ENCODE data around the gene ACSS1.
A peak's percentile ranks its signal among the peaks of the same experiment; 100 is the strongest.

The ACSS1 gene

GRCh38 chr20:25058847-25059810 is 1.2 kb upstream of the ACSS1 start:
- DNase-seq (ENCODE audit: low read depth) = no peak

- peak; percentile 40 for DNase-seq (ENCODE audit: low read depth)
Measured at GRCh38 chr20:25057234-25058050, 497 bp downstream of the ACSS1 start.

- DNase-seq (ENCODE audit: low read depth) = no peak
Measured at GRCh38 chr20:25056690-25057233, 1.2 kb downstream of the ACSS1 start.

GRCh38 chr20:25055711-25056495 is 2.0 kb downstream of the ACSS1 start:
- no peak for DNase-seq (ENCODE audit: low read depth)

- DNase-seq (ENCODE audit: low read depth) = no peak
Measured at GRCh38 chr20:25054995-25055629, 2.8 kb downstream of the ACSS1 start.

- DNase-seq (ENCODE audit: low read depth) = no peak
Measured at GRCh38 chr20:25054096-25054820, 3.7 kb downstream of the ACSS1 start.

- DNase-seq (ENCODE audit: low read depth) = no peak
Measured at GRCh38 chr20:25053255-25054031, 4.5 kb downstream of the ACSS1 start.

- no peak for DNase-seq (ENCODE audit: low read depth)
Measured at GRCh38 chr20:25052255-25053194, 5.4 kb downstream of the ACSS1 start.

- DNase-seq (ENCODE audit: low read depth) = no peak
Measured at GRCh38 chr20:25051386-25052155, 6.4 kb downstream of the ACSS1 start.

GRCh38 chr20:25050501-25051350 is 7.2 kb downstream of the ACSS1 start:
- no peak for DNase-seq (ENCODE audit: low read depth)

GRCh38 chr20:25050082-25050481 is 7.9 kb downstream of the ACSS1 start:
- no peak for DNase-seq (ENCODE audit: low read depth)

- DNase-seq (ENCODE audit: low read depth) = no peak
Measured at GRCh38 chr20:25049261-25050060, 8.5 kb downstream of the ACSS1 start.

GRCh38 chr20:25048519-25048952 is 9.4 kb downstream of the ACSS1 start:
- DNase-seq (ENCODE audit: low read depth) = no peak

GRCh38 chr20:25047766-25048165 is 10.2 kb downstream of the ACSS1 start:
- no peak for DNase-seq (ENCODE audit: low read depth)

- no peak for DNase-seq (ENCODE audit: low read depth)
Measured at GRCh38 chr20:25046736-25047666, 10.9 kb downstream of the ACSS1 start.
